ENCODE data around the gene CALHM5. TPM values are rescaled to one million over a fixed set of nuclear protein-coding genes. Genes with fewer than 3 reads are reported as not detected.

Gene CALHM5
- total and polyA plus RNA-seq, 7 donors, result 0.52 to 1.2 (median 0.81) TPM

DNA sequence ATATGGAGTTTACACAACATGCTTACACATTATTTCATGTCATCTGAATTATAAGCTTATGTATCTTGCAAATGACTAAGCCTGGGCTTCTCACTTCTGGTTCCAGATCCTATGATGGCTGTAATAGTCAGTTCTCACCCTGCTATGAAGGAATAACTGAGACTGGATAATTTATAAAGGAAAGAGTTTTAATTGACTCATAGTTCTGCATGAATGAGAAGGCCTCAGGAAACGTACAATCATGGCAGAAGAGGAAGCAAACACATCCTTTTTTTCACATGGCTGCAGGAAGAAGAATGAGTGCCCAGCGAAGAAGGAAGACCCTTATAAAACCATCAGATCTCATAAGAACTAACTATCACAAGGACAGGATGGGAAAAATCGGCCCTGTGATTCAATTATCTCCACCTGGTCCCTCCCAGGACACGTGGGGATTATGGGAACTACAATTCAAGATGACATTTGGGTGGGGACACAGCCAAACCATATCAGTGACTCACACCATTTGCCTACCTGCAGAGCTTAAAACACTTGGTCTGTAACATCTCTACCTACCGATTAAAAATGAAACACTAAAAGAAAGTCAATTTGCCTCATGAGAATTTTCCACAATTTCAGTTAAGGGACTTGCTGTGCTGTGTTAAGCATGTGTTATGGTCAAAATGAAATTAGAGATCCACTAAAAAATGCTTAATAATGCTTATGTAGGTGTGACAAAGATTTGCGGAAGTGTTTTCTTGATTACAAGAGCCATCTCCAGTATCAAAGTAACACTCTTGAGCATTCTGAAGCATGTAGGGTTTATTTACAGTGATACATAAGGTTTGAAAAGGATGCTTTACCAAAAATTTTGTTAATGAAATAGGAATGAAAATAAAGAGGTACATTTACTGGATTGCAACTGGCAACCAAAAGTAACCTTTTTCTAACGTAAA is 57.6 kb downstream of the CALHM5 start:
- Histone ChIP-seq H3K4me1 (peaks cover 25% of the 10 kb centered on the region), H3K36me3 (ENCODE audit: insufficient read depth in 1 of 2, low read depth in 1 of 2) (peaks cover 0 to 2% of the 10 kb centered on the region in 2 donors), H3K4me3 (no peak overlapping the region), H3K27me3 (ENCODE audit: insufficient read depth in 3 of 3, low read length in 2 of 3) (no peaks in the 10 kb centered on the region), H3K27ac (no peak overlapping the region), H3K9me3 (no peaks in the 10 kb centered on the region)
- ATAC-seq (no peak), DNase-seq (no peak)
- intact Hi-C loops (cut with DNase I), result no loop called here
- TF ChIP-seq, protein P1, sequence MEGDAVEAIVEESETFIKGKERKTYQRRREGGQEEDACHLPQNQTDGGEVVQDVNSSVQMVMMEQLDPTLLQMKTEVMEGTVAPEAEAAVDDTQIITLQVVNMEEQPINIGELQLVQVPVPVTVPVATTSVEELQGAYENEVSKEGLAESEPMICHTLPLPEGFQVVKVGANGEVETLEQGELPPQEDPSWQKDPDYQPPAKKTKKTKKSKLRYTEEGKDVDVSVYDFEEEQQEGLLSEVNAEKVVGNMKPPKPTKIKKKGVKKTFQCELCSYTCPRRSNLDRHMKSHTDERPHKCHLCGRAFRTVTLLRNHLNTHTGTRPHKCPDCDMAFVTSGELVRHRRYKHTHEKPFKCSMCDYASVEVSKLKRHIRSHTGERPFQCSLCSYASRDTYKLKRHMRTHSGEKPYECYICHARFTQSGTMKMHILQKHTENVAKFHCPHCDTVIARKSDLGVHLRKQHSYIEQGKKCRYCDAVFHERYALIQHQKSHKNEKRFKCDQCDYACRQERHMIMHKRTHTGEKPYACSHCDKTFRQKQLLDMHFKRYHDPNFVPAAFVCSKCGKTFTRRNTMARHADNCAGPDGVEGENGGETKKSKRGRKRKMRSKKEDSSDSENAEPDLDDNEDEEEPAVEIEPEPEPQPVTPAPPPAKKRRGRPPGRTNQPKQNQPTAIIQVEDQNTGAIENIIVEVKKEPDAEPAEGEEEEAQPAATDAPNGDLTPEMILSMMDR (IDR thresholded peaks at IDR 0.05), result no peak
- WGBS, 3 donors, result 59 to 66% (median 60%) methylated on average over 7 of the region's 7 CpGs

- Histone ChIP-seq H3K36me3 (ENCODE audit: insufficient read depth in 1 of 2, low read depth in 1 of 2) (peaks cover 0 to 20% of the 10 kb centered on the region in 2 donors), H3K4me3 (peak within 1 kb of the TSS; percentile 87), H3K27ac (peak within 1 kb of the TSS; percentile 90), H3K4me1 (peaks cover 28% of the 10 kb centered on the region), H3K27me3 (ENCODE audit: insufficient read depth in 3 of 3, low read length in 2 of 3) (no peaks in the 10 kb centered on the region), H3K9me3 (no peaks in the 10 kb centered on the region)
- TF ChIP-seq, protein P1 (IDR thresholded peaks at IDR 0.05), result no peak
- peak; percentile 100 for DNase-seq
- peak; percentile 94 to 98 (median 97) for ATAC-seq
- intact Hi-C loops (cut with DNase I), result loop anchor here (2.0 to 5.0 kb wide), 2 partner anchors 96 to 290 kb away; partner anchors contain the start of gene ZUP1 (in 1 of the 2)
- WGBS, 3 donors, result 0 to 1% (median 1%) methylated on average over 49 to 62 of the region's 62 CpGs
Measured at GRCh38 chr6:116570856-116571682, 59.6 kb downstream of the CALHM5 start, which contains the start of gene RWDD1. RWDD1 (plus strand) TSS chr6:116571504; CDS start chr6:116571583, 79 bp downstream.

DNA sequence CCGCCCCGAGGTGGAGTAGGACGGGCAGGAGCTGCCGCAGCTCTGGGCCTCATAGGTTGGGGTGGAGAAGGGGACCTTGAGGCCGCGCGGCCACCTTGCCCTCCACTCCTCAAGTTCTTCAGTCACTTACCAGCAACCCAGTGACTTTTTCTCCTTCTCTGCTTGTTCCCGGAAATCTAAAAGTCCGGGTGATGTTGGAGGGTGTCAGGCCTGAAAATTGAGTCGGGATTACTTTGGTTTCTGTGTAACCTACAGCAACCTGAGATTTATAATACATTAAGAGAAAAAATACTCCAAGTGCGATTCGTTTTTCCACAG is 60.2 kb downstream of the CALHM5 start:
- TF ChIP-seq, protein P1 (IDR thresholded peaks at IDR 0.05), result no peak
- DNase-seq (no peak), ATAC-seq (no peak)
- intact Hi-C loops (cut with DNase I), result loop anchor here (2.0 to 5.0 kb wide), 2 partner anchors 96 to 291 kb away; partner anchors contain the start of gene ZUP1 (in 1 of the 2)
- H3K27me3 ChIP-seq (ENCODE audit: insufficient read depth in 3 of 3, low read length in 2 of 3), result no peaks in the 10 kb centered on the region
- H3K27ac ChIP-seq, result peak overlapping the region; percentile 90
- peaks cover 28% of the 10 kb centered on the region for H3K4me1 ChIP-seq
- 0% methylated on average over 12 of the region's 12 CpGs for WGBS, 3 donors
- H3K36me3 ChIP-seq (ENCODE audit: insufficient read depth in 1 of 2, low read depth in 1 of 2), result peaks cover 4 to 24% of the 10 kb centered on the region in 2 donors
- peak overlapping the region; percentile 87 for H3K4me3 ChIP-seq
- H3K9me3 ChIP-seq, result no peaks in the 10 kb centered on the region

- 0 to 2% (median 1%) methylated on average over 7 of the region's 7 CpGs for whole genome bisulfite sequencing, 3 donors
- intact Hi-C loops (cut with DNase I), result loop anchor here in 1 of 2 donors (5.0 kb wide), 1 partner anchor 95 kb away; the partner anchor contains the start of gene ZUP1
- TF ChIP-seq, protein P1 (IDR thresholded peaks at IDR 0.05), result no peak
- H3K27me3 ChIP-seq (ENCODE audit: insufficient read depth in 3 of 3, low read length in 2 of 3), result no peaks in the 10 kb centered on the region
- H3K27ac ChIP-seq, result peak overlapping the region; percentile 90
- peaks cover 28% of the 10 kb centered on the region for H3K4me1 ChIP-seq
- peak overlapping the region; percentile 87 for H3K4me3 ChIP-seq
- H3K36me3 ChIP-seq (ENCODE audit: insufficient read depth in 1 of 2, low read depth in 1 of 2), result peaks cover 4 to 27% of the 10 kb centered on the region in 2 donors
- DNase-seq (peak; percentile 18 to 59), ATAC-seq (peak in 3 of 4 donors; percentile 24 to 53 (median 40))
- no peaks in the 10 kb centered on the region for H3K9me3 ChIP-seq
Measured at GRCh38 chr6:116572162-116572561, 60.7 kb downstream of the CALHM5 start.

Other genes starting within 250 kb of the CALHM5 start
- gene TSPYL1, start 231.7 kb upstream of the CALHM5 start, total RNA-seq, result 100 to 1,000 TPM in 3 of 4 donors, 10 to 100 TPM in 1; 96.3 to 174 (median 130) TPM
- gene TSPYL1, start 231.7 kb upstream of the CALHM5 start, polyA plus RNA-seq, result 10 to 100 TPM; 20.5 to 55.1 (median 23.3) TPM
- gene DSE, start 140.7 kb upstream of the CALHM5 start, total RNA-seq, result 10 to 100 TPM in 3 of 4 donors, 1 to 10 TPM in 1; 9.6 to 26.7 (median 12.1) TPM
- 1 to 10 TPM; 2.3 to 5.2 (median 3.2) TPM for gene DSE, start 140.7 kb upstream of the CALHM5 start, polyA plus RNA-seq
- under 1 TPM in 3 of 4 donors, not detected in 1; 0.50 to 0.84 (median 0.61) TPM for gene CALHM6, start 50.3 kb upstream of the CALHM5 start, total RNA-seq
- gene CALHM6, start 50.3 kb upstream of the CALHM5 start, polyA plus RNA-seq, result 1 to 10 TPM in 2 of 3 donors, under 1 TPM in 1; 0.97 to 2.1 (median 1.1) TPM
- gene TRAPPC3L, start 34.0 kb downstream of the CALHM5 start, total RNA-seq, result not detected
- under 1 TPM; 0.03 to 0.16 (median 0.06) TPM for gene TRAPPC3L, start 34.0 kb downstream of the CALHM5 start, polyA plus RNA-seq
- gene CALHM4, start 42.1 kb downstream of the CALHM5 start, total RNA-seq, result 1 to 10 TPM in 1 of 4 donors, under 1 TPM in 2, not detected in 1; 0.27 to 1.2 (median 0.34) TPM
- gene CALHM4, start 42.1 kb downstream of the CALHM5 start, polyA plus RNA-seq, result under 1 TPM in 2 of 3 donors, not detected in 1; 0.07 to 0.86 TPM
- 10 to 100 TPM; 49.5 to 71.4 (median 69.3) TPM for gene RWDD1, start 59.9 kb downstream of the CALHM5 start, total RNA-seq
- 100 to 1,000 TPM in 1 of 3 donors, 10 to 100 TPM in 2; 72.0 to 153 (median 86.5) TPM for gene RWDD1, start 59.9 kb downstream of the CALHM5 start, polyA plus RNA-seq
- gene RSPH4A, start 104.8 kb downstream of the CALHM5 start, total RNA-seq, result under 1 TPM in 3 of 4 donors, not detected in 1; 0.21 to 0.71 (median 0.38) TPM
- under 1 TPM; 0.13 to 0.22 (median 0.14) TPM for gene RSPH4A, start 104.8 kb downstream of the CALHM5 start, polyA plus RNA-seq
- gene ZUP1, start 157.1 kb downstream of the CALHM5 start, total RNA-seq, result 1 to 10 TPM; 3.6 to 5.9 (median 4.6) TPM
- 1 to 10 TPM; 3.4 to 9.7 (median 4.6) TPM for gene ZUP1, start 157.1 kb downstream of the CALHM5 start, polyA plus RNA-seq
- 10 to 100 TPM; 10.2 to 20.7 (median 13.8) TPM for gene KPNA5, start 169.6 kb downstream of the CALHM5 start, total RNA-seq
- 10 to 100 TPM in 1 of 3 donors, 1 to 10 TPM in 2; 2.7 to 12.7 (median 6.3) TPM for gene KPNA5, start 169.6 kb downstream of the CALHM5 start, polyA plus RNA-seq